Measurements from ENCODE around the gene ADAP1. TPM values are rescaled to one million over a fixed set of nuclear protein-coding genes. Genes with fewer than 3 reads are reported as not detected.

The ADAP1 gene
- polyA plus RNA-seq, 1 donor (not counting 4 experiments of a cell fraction or from before 2014, with no cell fraction given), result 4.3 TPM

GRCh38 chr7:891291-891690 lies 63.2 kb downstream of the ADAP1 start:
- no peak overlapping the region for H3K27ac ChIP-seq (ENCODE audit: control insufficient read depth, insufficient read depth, low read length)
- peaks cover 23 to 31% of the 10 kb centered on the region in 2 experiments for H3K36me3 ChIP-seq (ENCODE audit: control insufficient read depth in 2 of 2, extremely low read depth in 1 of 2, insufficient read depth in 2 of 2, low read length in 2 of 2)
- H3K27me3 ChIP-seq (ENCODE audit: control insufficient read depth, extremely low read depth, insufficient read depth, low read length), result no peaks in the 10 kb centered on the region
- no peak overlapping the region for H3K9ac ChIP-seq (ENCODE audit: control insufficient read depth, extremely low read depth, insufficient read depth, low read length)
- peaks cover 2% of the 10 kb centered on the region for H4K20me1 ChIP-seq (ENCODE audit: control insufficient read depth, extremely low read depth, insufficient read depth, low read length)
- FAIRE-seq, result no peak
- H3K4me2 ChIP-seq (ENCODE audit: control insufficient read depth, extremely low read depth, insufficient read depth, low read depth, low read length), result no peak overlapping the region
- dilution Hi-C loops (cut with MboI; ENCODE audit: extremely low pct_ligation_motif_present, low sequenced_read_pairs), result no loop called here
- no peaks in the 10 kb centered on the region for H3K9me3 ChIP-seq (ENCODE audit: control insufficient read depth, low read depth, low read length)
- H2AFZ ChIP-seq (ENCODE audit: control insufficient read depth, low read length), result no peak overlapping the region
- H3K4me1 ChIP-seq (ENCODE audit: control insufficient read depth, extremely low read depth, insufficient read depth, low read length), result no peaks in the 10 kb centered on the region
- TF ChIP-seq EZH2 (IDR thresholded peaks at IDR 0.05; ENCODE audit: low read length), result no peak
- TF ChIP-seq CTCF (optimal IDR thresholded peaks at IDR 0.05 in 1 of 3, IDR thresholded peaks at IDR 0.05 in 1 of 3, conservative IDR thresholded peaks at IDR 0.05 in 1 of 3; ENCODE audit: extremely low read depth in 1 of 3, insufficient read depth in 2 of 3, low read length in 3 of 3), result no peak
- peaks cover 29% of the 10 kb centered on the region for H3K79me2 ChIP-seq (ENCODE audit: control insufficient read depth, insufficient read depth, low read length)
- no peaks in the 10 kb centered on the region for H3K9me1 ChIP-seq (ENCODE audit: control insufficient read depth, extremely low read depth, insufficient read depth, low read length)
- DNase-seq (ENCODE audit: low read depth, low spot score), result no peak
- H3K4me3 ChIP-seq (ENCODE audit: control insufficient read depth in 2 of 3, extremely low read depth in 1 of 3, insufficient read depth in 2 of 3, low read depth in 1 of 3, low read length in 3 of 3), result no peak overlapping the region

GRCh38 chr7:890868-891267 lies 63.6 kb downstream of the ADAP1 start:
- no peaks in the 10 kb centered on the region for H3K9me1 ChIP-seq (ENCODE audit: control insufficient read depth, extremely low read depth, insufficient read depth, low read length)
- H2AFZ ChIP-seq (ENCODE audit: control insufficient read depth, low read length), result no peak overlapping the region
- H3K4me2 ChIP-seq (ENCODE audit: control insufficient read depth, extremely low read depth, insufficient read depth, low read depth, low read length), result no peak overlapping the region
- no peak for DNase-seq (ENCODE audit: low read depth, low spot score)
- H3K27me3 ChIP-seq (ENCODE audit: control insufficient read depth, extremely low read depth, insufficient read depth, low read length), result no peaks in the 10 kb centered on the region
- H3K9me3 ChIP-seq (ENCODE audit: control insufficient read depth, low read depth, low read length), result no peaks in the 10 kb centered on the region
- peaks cover 33% of the 10 kb centered on the region for H3K79me2 ChIP-seq (ENCODE audit: control insufficient read depth, insufficient read depth, low read length)
- H3K27ac ChIP-seq (ENCODE audit: control insufficient read depth, insufficient read depth, low read length), result no peak overlapping the region
- no peak for FAIRE-seq
- no peaks in the 10 kb centered on the region for H3K4me1 ChIP-seq (ENCODE audit: control insufficient read depth, extremely low read depth, insufficient read depth, low read length)
- peaks cover 2% of the 10 kb centered on the region for H4K20me1 ChIP-seq (ENCODE audit: control insufficient read depth, extremely low read depth, insufficient read depth, low read length)
- TF ChIP-seq CTCF (optimal IDR thresholded peaks at IDR 0.05 in 1 of 3, IDR thresholded peaks at IDR 0.05 in 1 of 3, conservative IDR thresholded peaks at IDR 0.05 in 1 of 3; ENCODE audit: extremely low read depth in 1 of 3, insufficient read depth in 2 of 3, low read length in 3 of 3) (no peak), EZH2 (IDR thresholded peaks at IDR 0.05; ENCODE audit: low read length) (no peak)
- peaks cover 24 to 31% of the 10 kb centered on the region in 2 experiments for H3K36me3 ChIP-seq (ENCODE audit: control insufficient read depth in 2 of 2, extremely low read depth in 1 of 2, insufficient read depth in 2 of 2, low read length in 2 of 2)
- no peak overlapping the region for H3K9ac ChIP-seq (ENCODE audit: control insufficient read depth, extremely low read depth, insufficient read depth, low read length)
- dilution Hi-C loops (cut with MboI; ENCODE audit: extremely low pct_ligation_motif_present, low sequenced_read_pairs), result no loop called here
- no peak overlapping the region for H3K4me3 ChIP-seq (ENCODE audit: control insufficient read depth in 2 of 3, extremely low read depth in 1 of 3, insufficient read depth in 2 of 3, low read depth in 1 of 3, low read length in 3 of 3)

Data from keratinocyte (primary cell).